Gastrocnemius medialis (tissue), 4 donors: Measurements from ENCODE around the gene WHRN.

ENCODE experiments used
- POLR2A ChIP-seq, 2 donors: fragments of 450-650 bp; IDR thresholded peaks; one replicate each; pipeline ENCODE4 v1.6.1; 2017; ENCODE audit warnings: antibody characterized with exemption in 2 of 2, mild to moderate bottlenecking in 2 of 2, moderate library complexity in 2 of 2
- TF ChIP-seq, protein P1 (sequence below), 5 experiments: fragments of 450-650 bp in 3 of 5; fragments of 200-600 bp in 2 of 5; sonication (generic) in 2 of 5; IDR thresholded peaks in 4 of 5; conservative IDR thresholded peaks in 1 of 5; 1 replicate in 4 of 5; 2 replicates in 1 of 5; pipeline ENCODE4 v1.5.1; 2016 to 2019; ENCODE audit warnings: antibody characterized with exemption in 5 of 5, mild to moderate bottlenecking in 3 of 5, moderate library complexity in 3 of 5

DNA sequence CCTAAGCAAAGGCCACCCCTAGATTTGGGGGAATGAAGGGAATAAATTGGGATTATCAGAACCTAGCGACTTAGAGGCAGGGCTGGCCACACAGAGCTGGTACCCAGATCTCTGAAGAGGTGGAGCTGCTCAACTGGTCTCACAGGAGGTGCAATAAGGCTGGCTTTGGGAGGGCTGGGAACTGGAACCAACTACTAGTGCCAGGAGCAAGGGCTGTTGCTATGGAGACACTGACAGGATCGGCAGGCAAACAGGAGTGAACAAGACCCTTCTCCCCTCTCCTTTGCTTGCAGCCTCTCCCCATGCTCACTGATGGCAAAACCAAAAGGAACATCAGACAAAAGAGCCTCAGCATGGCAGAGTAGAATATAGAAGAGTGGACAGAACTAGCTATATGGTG, 17.0 kb upstream of the WHRN start:
- TF ChIP-seq POLR2A (IDR thresholded peaks at IDR 0.05), result no peak
- TF ChIP-seq, protein P1, sequence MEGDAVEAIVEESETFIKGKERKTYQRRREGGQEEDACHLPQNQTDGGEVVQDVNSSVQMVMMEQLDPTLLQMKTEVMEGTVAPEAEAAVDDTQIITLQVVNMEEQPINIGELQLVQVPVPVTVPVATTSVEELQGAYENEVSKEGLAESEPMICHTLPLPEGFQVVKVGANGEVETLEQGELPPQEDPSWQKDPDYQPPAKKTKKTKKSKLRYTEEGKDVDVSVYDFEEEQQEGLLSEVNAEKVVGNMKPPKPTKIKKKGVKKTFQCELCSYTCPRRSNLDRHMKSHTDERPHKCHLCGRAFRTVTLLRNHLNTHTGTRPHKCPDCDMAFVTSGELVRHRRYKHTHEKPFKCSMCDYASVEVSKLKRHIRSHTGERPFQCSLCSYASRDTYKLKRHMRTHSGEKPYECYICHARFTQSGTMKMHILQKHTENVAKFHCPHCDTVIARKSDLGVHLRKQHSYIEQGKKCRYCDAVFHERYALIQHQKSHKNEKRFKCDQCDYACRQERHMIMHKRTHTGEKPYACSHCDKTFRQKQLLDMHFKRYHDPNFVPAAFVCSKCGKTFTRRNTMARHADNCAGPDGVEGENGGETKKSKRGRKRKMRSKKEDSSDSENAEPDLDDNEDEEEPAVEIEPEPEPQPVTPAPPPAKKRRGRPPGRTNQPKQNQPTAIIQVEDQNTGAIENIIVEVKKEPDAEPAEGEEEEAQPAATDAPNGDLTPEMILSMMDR (IDR thresholded peaks at IDR 0.05 in 4 of 5, conservative IDR thresholded peaks at IDR 0.05 in 1 of 5), result no peak
